Measurements from ENCODE around the gene PKNOX2. TPM values are rescaled to one million over a fixed set of nuclear protein-coding genes. Genes with fewer than 3 reads are reported as not detected.

The PKNOX2 gene
- total RNA-seq, 1 donor from 2014 or later, result 21.5 TPM

DNA sequence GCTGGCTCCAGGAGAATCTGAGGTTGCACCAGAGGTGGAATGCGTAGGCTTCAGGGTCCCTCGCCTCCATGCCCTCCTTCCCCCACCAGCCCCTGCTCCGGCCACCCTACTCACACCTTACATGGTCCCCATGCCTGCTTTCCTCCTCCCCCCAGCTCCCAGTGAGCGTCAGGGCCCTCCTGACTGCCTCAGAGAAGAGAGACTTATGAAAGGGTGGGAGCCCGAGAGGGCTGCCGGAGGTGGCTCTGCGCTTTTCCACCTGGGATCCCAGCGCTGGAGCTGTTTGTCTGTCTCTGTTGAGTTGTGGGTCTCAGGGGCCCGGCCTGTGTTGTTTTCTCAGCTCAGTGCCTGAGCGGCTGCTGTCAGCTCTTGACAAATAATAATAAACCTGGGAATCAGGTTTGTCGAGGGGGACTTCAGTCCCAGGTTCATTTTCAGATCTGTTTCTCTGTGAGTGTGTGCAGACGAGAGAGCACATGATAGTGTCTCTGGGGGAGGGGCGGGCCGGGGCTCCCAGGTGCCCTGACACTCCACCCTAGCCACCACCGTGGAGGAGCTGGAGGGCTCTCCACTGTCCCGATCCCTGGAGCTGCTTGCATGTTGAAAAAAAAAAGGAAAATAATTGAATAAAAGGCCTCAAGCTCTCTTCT lies 177.9 kb downstream of the PKNOX2 start:
- DNase-seq (ENCODE audit: low read depth, low spot score), result no peak
- H3K4me1 Mint-ChIP-seq, result peaks cover 85% of the 10 kb centered on the region
- no peaks in the 10 kb centered on the region for H3K9me3 Mint-ChIP-seq
- TF ChIP-seq, protein P1, sequence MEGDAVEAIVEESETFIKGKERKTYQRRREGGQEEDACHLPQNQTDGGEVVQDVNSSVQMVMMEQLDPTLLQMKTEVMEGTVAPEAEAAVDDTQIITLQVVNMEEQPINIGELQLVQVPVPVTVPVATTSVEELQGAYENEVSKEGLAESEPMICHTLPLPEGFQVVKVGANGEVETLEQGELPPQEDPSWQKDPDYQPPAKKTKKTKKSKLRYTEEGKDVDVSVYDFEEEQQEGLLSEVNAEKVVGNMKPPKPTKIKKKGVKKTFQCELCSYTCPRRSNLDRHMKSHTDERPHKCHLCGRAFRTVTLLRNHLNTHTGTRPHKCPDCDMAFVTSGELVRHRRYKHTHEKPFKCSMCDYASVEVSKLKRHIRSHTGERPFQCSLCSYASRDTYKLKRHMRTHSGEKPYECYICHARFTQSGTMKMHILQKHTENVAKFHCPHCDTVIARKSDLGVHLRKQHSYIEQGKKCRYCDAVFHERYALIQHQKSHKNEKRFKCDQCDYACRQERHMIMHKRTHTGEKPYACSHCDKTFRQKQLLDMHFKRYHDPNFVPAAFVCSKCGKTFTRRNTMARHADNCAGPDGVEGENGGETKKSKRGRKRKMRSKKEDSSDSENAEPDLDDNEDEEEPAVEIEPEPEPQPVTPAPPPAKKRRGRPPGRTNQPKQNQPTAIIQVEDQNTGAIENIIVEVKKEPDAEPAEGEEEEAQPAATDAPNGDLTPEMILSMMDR (conservative IDR thresholded peaks at IDR 0.05), result no peak
- H3K27me3 Mint-ChIP-seq (ENCODE audit: low read depth), result peaks cover 13% of the 10 kb centered on the region
- peak overlapping the region; percentile 24 for H3K4me3 Mint-ChIP-seq
- H3K27ac Mint-ChIP-seq (ENCODE audit: unreplicated experiment), result peak overlapping the region; percentile 22
- H3K36me3 Mint-ChIP-seq (ENCODE audit: low read depth), result no peaks in the 10 kb centered on the region

DNA sequence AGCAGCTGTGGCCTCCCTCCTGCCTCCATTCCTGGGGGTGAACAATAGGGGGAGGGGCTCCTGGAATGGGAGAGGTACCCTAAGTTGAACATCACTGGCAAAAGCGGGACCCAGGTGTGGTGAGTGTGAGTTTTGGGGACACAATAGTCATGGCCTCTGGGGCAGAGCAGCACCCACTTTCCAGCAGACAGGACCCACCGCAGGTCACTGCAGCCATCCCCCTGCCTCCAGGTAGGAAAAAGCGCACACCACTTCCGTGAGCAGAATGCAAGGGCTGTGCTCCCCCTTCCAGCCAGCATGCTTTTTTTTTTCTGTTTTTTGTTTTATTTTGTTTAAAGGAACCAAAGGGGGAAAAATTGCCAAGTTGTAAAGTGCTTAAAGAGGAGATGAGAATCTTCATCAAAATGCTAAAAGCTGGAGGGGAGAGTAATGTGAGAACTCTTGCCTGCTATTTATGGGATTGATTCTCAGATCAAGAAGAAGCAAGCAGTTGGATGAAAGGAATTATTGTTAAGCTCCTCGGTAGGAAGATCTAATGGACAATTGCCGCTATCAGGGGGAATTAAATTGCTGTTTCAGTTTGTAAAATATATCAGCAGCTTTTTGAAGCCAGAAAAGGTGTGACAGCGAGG lies 178.7 kb downstream of the PKNOX2 start:
- peaks cover 13% of the 10 kb centered on the region for H3K27me3 Mint-ChIP-seq (ENCODE audit: low read depth)
- no peak for DNase-seq (ENCODE audit: low read depth, low spot score)
- H3K9me3 Mint-ChIP-seq, result no peaks in the 10 kb centered on the region
- H3K27ac Mint-ChIP-seq (ENCODE audit: unreplicated experiment), result peak overlapping the region; percentile 48
- TF ChIP-seq, protein P1 (conservative IDR thresholded peaks at IDR 0.05), result no peak
- H3K4me3 Mint-ChIP-seq, result peak overlapping the region; percentile 44
- no peaks in the 10 kb centered on the region for H3K36me3 Mint-ChIP-seq (ENCODE audit: low read depth)
- H3K4me1 Mint-ChIP-seq, result peaks cover 85% of the 10 kb centered on the region

DNA sequence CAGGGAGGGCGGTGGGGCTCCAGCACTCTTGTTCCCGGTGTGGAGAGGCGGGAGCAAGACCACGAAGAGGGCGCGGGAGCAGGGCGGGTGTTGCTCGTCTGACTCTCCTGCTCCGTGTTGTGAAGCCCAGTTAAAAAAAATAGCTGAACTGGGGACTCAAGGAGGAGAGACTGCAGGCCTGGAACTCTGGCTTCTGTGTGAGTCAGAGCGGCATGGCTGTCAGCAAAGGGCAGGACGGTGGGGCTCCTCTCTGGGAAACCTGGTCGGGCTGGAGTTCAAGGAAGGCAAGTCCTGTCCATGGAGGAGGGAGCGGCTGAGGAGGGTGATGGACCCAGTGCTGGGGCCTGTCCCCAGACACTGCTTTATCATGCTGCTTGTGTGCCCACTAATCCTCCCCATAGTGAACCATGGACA lies 179.2 kb downstream of the PKNOX2 start:
- no peak for DNase-seq (ENCODE audit: low read depth, low spot score)
- Mint-ChIP-seq H3K27me3 (ENCODE audit: low read depth) (peaks cover 17% of the 10 kb centered on the region), H3K36me3 (ENCODE audit: low read depth) (no peaks in the 10 kb centered on the region), H3K4me1 (peaks cover 85% of the 10 kb centered on the region), H3K27ac (ENCODE audit: unreplicated experiment) (peak overlapping the region; percentile 48), H3K9me3 (no peaks in the 10 kb centered on the region), H3K4me3 (peak overlapping the region; percentile 44)
- TF ChIP-seq, protein P1 (conservative IDR thresholded peaks at IDR 0.05), result no peak

DNA sequence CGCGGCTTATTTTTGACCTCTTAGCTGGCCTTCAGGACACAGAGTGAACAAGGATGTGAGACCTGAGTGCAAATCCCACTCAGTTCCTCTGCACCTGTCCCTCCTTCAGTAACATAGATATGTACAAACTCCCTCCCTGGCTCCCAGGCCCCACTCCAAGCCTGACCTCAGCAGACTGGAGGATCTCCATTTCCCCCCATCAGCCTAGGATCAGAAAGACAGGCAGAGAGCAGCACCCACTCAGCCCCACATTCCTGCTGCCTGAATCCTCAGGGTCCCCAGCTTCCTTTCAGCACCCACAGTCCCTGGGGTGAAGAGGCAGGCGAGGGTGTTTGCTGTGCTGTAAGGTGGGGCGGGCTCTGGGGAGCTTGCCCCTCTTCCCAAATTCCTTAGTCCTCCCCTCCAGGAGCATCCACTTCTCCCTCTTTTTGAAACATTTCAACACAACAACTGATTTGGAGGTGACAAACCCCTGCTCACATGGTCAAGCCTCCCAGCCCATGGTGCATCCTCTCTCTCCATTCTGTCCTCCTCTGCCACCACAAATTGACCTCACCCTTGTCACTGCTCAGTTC lies 180.4 kb downstream of the PKNOX2 start:
- Mint-ChIP-seq H3K27ac (ENCODE audit: unreplicated experiment) (no peak overlapping the region), H3K4me1 (peaks cover 85% of the 10 kb centered on the region), H3K36me3 (ENCODE audit: low read depth) (no peaks in the 10 kb centered on the region)

DNA sequence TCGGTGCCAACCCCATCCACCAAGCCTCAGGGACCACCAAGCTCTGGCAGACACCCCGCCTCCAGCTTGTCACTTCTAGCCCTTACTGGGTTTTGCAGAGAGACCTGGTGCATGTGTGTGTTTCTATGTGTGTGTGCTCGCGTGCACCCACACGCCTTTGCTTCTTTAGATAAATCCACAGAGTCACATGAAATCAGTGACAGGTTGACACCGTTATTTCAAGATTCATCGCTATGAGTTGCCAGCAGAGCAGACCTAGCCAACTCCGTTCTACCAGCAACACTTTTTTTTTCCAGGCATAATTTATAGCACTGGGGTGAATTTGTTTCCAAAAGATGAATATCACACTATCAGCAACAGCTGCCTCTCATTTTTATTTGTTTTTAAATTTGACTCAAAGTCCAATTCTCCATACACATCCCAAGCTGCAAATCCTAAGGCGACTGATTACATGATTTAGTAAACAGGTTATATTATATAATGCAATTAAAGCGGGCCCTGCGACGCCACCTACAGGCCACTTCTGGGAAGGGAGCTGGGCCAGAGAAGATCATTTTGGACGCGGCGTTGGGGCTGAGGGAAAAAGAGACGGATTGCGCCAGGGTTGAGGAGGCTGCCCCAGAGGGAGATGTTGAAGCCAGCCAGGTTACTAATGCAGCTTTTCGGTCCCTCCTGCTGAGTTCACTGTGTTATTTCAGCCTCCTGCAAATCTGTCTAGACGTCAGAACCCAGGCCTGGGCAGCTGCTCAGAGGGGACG lies 181.0 kb downstream of the PKNOX2 start:
- H3K36me3 Mint-ChIP-seq (ENCODE audit: low read depth), result no peaks in the 10 kb centered on the region
- H3K4me1 Mint-ChIP-seq, result peaks cover 86% of the 10 kb centered on the region
- no peaks in the 10 kb centered on the region for H3K9me3 Mint-ChIP-seq
- H3K4me3 Mint-ChIP-seq, result peak overlapping the region; percentile 73
- peak; percentile 71 for DNase-seq (ENCODE audit: low read depth, low spot score)
- TF ChIP-seq, protein P1 (conservative IDR thresholded peaks at IDR 0.05), result peak; percentile 94
- no peak overlapping the region for H3K27ac Mint-ChIP-seq (ENCODE audit: unreplicated experiment)
- peaks cover 17% of the 10 kb centered on the region for H3K27me3 Mint-ChIP-seq (ENCODE audit: low read depth)

More for the DNA sequence above, 180.4 kb downstream of the PKNOX2 start:
- Mint-ChIP-seq H3K9me3 (no peaks in the 10 kb centered on the region), H3K4me3 (peak overlapping the region; percentile 73), H3K27me3 (ENCODE audit: low read depth) (peaks cover 17% of the 10 kb centered on the region)
- DNase-seq (ENCODE audit: low read depth, low spot score), result no peak
- TF ChIP-seq, protein P1 (conservative IDR thresholded peaks at IDR 0.05), result no peak
